ENCODE measurements around the gene DKK3.
A peak's percentile ranks its signal among the peaks of the same experiment; 100 is the strongest.

DKK3 gene

DNA sequence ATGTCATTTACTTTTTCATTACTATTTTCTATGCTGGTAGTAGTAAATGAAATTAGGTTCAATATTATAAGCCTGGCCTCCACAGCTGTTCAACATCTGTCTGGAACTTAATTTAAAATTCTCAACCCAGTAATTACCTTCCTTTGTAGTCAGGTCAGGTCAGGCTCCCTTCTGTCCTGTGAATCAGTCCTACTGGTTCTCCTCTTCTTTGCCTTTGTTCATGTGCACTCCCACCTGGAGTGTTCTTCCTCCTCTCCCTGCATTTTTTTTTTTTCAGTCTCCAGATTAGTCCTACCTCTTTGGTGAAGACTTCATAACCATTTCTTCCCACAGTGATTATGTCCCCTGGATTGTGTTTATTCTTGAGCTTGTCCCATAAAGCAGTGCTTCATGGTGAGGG is 67.9 kb downstream of the DKK3 start:
- DNase-seq (ENCODE audit: low read depth): no peak

DNA sequence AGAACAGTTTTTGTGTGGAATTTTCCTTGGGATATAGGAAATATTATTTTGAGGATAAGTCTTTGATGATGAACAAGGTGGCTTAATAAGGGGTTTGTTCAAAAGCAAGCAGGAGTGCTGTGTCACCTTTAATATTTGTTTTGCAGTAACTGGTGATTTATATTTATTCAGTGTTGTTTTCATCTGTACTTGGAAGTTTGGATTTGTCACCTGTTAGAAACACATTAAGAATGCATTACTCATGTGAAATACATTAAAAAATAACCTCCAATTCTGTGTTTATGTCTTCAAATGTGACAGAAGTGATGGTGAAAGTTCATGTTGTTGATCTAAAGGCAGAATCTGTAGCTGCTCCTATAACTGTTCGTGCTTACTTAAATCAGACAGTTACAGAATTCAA is 70.5 kb downstream of the DKK3 start:
- no peak for DNase-seq (ENCODE audit: low read depth)

DNA sequence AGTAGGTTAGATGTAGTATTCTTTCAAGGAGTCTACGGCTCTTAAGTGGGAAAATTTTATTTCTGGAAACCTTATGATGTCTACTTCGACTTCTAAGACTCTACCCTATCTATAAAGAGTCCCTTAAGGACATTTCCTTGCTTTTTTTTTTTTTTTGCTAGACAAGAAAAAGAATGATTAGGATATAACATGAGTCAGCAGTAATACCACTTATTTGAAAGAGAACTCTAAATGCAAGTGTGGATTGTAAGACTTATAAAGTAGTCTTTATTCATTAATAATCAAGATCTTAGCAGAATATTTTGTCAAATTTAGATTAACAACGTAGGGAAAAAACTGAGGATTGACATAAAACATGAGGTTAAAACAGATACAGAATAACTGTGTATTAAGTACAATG is 71.0 kb downstream of the DKK3 start:
- DNase-seq (ENCODE audit: low read depth): no peak

DNA sequence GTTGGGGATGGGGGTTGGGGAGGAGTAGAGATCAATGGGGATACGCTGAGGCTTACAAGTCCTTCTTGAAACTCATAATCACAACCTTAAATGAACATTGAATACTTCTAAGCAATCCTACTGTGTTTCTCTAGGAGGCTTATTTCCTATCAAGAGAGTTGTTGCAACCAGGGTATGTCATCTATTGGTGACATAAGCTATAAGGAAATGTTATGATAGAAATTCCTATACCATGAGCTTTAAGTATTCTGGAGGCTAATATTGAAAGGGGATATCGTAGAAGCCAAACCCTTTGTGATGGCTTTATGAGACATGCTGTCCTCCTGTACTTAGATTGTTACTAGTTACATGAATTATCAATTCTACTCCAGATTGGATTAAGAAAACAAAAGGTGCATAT is 72.9 kb downstream of the DKK3 start:
- DNase-seq (ENCODE audit: low read depth): no peak

DNA sequence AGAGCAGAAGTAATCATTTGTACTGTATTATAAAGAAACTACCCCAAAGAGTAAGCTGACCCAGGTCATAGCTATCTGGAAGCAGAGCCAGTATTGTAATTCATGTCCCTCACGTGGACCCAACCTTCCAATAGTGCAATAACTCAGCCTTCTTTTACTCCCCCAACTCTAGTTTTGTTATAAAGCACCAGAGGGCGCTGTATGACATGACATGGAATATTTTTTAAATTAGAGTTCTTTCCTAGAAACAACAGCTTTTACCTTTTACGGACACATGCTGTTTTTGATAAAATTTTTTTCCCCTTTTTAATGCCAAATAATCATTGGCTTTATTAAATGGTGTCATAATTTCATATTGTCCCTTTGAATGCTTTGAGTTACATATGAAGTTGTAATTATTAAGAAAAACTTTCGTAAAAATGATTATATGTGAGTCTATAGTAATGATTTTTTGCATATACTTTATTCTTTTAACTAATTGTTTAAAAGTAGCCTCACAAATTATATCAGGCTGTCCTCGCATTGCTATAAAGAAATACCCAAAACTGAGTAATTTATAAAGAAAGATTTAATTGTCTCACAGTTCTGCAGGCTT is 76.9 kb downstream of the DKK3 start:
- peak; percentile 3 for DNase-seq (ENCODE audit: low read depth)

DNA sequence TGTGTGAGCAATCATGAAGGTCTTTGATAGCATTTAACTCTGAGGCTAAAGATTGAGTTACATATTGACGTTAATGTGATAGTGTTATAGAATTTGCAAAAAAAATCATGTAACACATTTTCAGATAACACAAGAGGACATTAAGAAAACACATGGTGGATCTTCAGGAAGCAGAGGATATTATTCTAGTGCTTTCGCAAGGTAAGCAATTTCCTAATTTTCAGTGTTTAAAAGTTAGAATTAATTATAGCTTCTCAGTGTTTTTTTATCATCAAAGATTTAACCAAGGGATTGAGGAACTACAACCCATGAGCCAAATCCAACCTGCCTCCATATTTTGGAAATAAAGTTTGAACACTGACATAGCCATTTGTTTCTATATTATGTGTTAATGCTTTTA is 78.5 kb downstream of the DKK3 start:
- no peak for DNase-seq (ENCODE audit: low read depth)

DNA sequence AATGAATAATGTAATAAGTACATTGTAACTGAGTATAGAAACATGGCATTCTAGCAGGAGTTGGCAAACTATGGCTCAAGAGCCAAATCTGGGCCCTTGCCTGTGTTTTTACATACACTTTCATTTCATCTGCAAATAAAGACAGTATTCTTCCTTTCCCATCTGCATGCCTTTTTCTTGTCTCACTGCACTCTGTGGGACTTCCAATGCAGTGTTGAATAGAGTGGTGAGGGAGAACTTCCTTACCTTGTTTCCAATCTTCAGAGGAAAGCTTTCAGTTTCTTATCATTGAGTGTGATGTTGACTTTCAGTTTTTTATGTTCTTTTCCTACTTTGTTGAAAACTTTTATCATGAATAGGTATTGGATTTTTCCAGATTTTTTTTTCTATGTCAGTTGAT is 84.6 kb downstream of the DKK3 start:
- no peak for DNase-seq (ENCODE audit: low read depth)

DNA sequence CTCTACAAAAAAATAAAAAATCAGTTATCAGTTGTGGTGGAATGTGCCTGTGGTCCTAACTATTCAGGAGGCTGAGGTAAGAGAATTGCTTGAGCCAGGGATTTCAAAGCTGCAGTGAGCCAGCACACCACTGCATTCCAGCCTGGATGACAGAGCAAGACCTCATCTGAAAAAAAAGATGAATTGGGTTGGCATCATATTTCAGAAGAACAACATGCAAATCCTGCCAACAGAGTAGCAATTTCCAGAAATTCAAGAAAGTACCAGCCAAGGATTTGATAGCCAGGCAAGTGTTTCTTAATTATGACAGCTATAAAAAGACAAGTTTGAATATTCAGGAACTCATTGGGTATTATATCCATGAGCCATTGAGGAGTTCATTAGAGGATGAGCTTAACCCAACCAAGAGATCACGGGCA is 91.4 kb downstream of the DKK3 start:
- no peak for DNase-seq (ENCODE audit: low read depth)

DNA sequence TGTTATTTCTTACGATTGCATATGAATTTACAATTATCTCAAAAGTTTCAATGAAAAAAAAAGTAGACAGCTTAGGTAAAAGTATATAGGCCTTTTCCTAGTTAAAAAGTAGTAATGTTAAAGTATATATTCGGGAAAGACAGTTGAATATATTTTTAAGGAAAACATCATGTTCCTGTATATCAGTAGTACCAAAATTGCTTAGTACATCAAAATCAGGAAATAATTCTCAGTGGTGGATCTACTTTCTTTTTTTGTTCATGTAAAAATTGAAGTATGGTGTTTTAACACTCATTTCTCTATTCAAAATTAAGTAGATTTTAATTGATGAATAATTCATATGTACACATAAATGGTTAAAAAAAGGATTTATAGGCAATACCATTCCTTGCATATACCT is 92.8 kb downstream of the DKK3 start:
- no peak for DNase-seq (ENCODE audit: low read depth)

DNA sequence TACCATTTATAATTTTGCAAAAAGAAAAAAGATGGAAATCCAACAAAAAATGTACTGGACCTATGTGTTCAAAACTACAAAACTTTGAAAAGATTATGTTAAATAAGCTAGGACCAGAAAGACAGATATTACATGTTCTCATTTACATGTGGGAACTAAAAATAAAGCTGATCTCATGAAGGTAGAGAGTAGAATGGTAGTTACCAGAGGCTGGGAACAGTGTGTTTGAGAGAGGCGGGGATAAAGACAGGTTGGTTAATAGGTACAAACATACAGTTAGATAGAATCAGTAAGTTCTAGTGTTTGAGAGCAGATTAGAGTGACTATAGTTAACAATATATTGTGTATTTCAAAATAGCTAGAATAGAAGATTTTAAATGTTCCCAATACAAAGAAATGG is 95.0 kb downstream of the DKK3 start:
- DNase-seq (ENCODE audit: low read depth): no peak
